NCI-H1092 (cell line): ENCODE measurements around the gene FLT3.

Experiments
- DNase-seq: peaks from one replicate; lab custom pipeline; 2025; lab: John Stamatoyannopoulos, UW

Gene FLT3

GRCh38 chr13:28001837-28002473 lies 98.4 kb downstream of the FLT3 start:
- DNase-seq = no peak

GRCh38 chr13:28001049-28001448 lies 99.3 kb downstream of the FLT3 start:
- no peak for DNase-seq

DNA sequence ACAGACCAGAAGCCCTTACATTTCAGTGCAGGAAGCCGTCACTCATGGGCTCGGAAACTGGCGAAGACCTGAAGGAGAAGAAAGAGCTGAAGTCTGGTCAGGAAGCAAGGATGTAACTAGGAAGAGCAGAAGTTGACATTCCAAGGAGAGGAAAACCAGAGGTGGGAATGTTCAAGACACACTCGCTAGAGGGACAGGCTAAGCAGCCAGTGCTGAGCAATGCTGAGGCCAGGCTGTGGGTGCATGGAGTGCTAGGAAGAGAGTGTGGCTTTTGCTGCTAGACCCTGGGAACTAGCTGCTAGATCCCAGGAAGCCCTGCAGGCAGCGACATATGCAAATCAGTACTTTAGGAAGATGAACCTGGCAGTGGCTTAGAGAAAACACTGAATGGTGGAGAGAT lies 99.8 kb downstream of the FLT3 start:
- DNase-seq = no peak

DNA sequence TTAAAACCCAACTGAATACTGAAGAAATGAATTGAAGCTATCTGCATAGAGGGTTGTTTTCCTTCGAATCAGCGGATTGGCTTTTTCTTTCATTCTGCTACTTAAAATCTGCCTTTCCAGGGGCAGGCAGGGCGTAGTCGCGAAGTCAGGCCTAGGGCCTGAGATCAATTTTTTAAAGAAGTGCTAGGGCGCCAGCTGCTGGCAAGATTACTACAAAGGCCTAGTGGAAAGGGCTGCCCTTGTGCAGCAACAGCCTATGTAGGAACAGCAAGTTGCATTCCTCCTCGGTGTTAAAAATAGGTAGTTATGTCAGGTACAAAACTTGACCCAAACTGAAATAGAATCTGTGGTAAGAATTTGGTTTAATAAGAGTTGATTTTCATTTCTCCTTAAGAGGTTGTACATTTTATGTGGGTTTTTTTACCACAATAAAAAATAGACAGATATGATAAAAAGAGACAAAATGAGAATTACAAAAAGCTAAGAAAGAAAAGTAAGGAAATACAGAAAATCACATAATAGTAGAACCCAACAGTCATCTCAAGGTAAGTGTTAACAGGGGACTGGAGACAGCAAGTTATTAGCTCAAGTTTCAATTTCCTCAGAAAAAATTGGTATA lies 102.4 kb downstream of the FLT3 start:
- DNase-seq = peak; percentile 9

- no peak for DNase-seq
Observed at GRCh38 chr13:27991881-27992280, 108.5 kb downstream of the FLT3 start.

DNA sequence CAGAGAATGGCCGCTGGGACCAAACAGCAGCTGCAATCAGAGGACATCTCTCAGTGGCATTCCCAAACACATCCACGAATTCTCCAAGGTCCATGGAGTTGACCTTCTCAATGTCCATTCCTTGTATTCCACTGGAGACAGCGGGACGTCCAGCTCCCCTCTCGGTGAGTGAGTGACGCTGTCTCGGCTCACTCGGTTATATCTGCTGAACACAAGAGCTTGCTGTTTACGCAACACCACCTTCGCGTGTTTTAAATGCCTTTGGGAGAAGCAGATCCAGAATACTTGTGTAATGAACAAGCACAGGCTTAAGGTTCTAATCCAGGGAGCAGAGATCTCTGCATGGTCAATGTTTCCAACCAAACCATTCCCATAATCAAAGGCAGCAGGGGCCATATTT lies 111.9 kb downstream of the FLT3 start, which contains the start of gene URAD:
URAD (minus strand) TSS at position 174 of the 400 bp plus-strand sequence; CDS start at position 118, 56 bp downstream.
- DNase-seq = no peak

- DNase-seq = no peak
Observed at GRCh38 chr13:27985600-27985999, 114.8 kb downstream of the FLT3 start.

DNA sequence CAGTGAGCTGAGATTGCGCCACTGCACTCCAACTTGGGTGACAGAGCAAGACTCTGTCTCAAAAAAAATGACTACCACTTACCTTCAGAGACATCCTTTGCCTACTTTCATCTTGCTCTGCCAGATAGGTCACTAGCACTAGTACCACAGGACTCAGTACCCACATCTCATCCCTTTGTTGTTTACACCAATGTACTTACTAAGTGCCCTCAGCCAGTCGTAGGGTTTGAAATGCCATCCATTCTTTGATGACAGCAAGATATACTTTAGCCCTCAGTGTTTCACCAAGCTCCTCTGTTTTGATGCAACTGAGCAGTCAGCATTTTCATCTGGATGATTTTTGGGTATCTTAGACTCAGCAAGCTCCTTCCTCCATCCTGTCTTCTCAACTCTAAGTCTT lies 118.0 kb downstream of the FLT3 start:
- no peak for DNase-seq

- no peak for DNase-seq
Observed at GRCh38 chr13:27981006-27981708, 119.2 kb downstream of the FLT3 start.

GRCh38 chr13:27980280-27980998 lies 119.9 kb downstream of the FLT3 start:
- DNase-seq = no peak

GRCh38 chr13:27979765-27980279 lies 120.6 kb downstream of the FLT3 start:
- DNase-seq = no peak

GRCh38 chr13:27979001-27979643 lies 121.3 kb downstream of the FLT3 start:
- DNase-seq = no peak

- DNase-seq = no peak
Observed at GRCh38 chr13:27978301-27978968, 121.9 kb downstream of the FLT3 start.

- DNase-seq = no peak
Observed at GRCh38 chr13:27977476-27978300, 122.7 kb downstream of the FLT3 start.

GRCh38 chr13:27976362-27977091 lies 123.8 kb downstream of the FLT3 start:
- no peak for DNase-seq

DNA sequence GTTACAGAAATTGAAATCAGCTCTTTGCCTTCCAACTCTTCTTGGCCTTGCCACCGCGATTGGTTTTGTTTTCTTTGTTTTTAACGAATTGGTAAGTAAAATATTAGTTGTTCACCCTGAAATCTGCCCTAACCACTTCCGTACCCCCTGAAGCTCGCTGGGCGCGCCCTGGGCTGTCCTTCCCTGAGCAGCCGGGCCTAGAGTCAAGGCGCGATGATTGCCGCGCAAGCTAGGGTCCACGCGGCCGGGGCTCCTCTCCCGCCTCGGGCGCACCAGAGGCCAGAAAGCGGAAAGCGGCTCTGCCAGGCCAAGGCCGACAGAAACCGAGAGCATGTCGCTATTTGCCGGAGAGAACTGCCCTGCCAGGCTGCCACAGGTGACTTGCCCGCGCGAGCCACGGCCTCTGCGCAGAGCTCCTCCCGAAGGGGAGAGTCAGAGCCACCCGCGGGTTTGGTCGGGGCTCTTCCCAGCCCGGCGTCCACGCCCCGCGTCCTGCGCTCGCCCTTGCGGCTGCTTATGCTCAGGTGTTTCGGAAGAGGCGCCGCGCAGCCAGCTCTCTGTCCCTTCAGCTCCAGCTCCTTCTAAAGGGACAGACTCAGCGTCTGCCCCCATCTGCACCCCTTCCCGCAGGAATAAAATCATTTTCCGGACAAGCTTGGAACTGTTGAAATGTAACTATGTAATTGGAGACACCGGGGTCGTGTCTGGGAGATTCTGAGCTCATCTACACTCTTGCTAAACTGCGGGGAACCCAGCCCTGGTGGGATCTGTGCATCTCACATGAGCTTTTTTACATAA lies 124.6 kb downstream of the FLT3 start:
- no peak for DNase-seq

DNA sequence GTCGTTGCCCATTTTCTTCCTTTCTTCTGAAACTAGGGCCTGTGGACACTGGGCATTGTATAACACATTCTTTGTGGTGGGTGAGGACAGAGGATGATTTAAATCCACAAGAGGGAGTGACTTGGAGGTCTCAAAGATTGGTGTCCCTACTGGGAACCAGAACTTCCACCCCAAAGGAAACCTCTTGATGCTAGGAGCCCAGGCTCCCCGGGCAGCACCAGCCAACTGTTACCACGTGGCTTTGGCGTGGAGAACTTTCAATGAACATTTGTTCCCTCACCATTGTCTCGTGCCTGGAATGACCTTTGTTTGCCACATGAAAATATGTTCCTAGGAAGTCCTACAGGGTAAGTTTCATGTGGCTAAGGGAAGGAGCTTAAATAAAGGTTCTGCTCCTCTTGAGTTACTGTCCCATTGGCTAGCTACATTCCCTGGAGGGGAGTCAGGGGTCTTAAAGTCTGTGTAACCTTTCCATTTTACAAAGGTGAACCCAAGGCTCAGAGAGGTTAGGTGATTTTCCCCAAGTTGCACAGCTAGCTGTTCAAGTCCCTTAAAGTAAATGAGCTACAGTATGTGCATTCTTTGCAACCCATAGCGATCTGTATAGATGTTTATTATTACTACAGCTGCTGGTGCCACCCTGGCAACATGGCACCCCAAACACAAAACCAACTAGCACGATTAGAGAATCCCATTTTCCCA lies 126.3 kb downstream of the FLT3 start:
- DNase-seq = no peak

GRCh38 chr13:27973291-27973690 lies 127.1 kb downstream of the FLT3 start:
- no peak for DNase-seq
